ENCODE results near the gene TMED1.

The TMED1 gene

DNA sequence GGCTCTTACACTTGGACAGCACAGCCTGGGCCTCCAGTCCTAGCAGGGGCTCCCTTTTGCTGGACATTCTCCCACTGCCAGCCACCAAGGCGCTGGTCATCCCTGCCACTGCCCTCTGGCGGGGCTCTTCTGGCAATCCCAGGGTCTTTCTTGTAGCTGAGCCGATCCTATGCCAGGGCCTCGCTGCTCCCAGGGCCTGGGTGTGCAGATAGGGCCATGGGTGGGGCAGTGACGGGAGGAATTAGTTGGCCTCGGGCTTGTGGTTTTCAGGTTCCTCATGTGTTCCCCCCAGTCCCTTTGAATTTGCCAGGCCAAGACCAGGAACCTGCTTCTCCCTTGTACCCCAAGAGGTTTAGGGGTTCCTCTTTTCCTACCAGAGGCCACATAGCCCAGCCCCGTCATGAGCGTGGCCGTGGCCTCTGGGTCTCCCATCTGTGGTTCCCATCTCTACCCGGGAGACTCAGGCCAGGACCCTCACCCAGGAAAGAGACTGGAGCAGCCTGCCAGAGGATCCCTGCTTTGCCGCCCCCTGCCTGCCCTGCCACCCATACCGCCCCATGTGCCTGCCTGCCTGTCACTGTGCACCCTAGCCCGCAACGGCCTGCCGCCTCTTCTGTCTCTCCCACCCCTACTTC is 26.2 kb downstream of the TMED1 start:
- DNase-seq (ENCODE audit: low spot score), result no peak

DNA sequence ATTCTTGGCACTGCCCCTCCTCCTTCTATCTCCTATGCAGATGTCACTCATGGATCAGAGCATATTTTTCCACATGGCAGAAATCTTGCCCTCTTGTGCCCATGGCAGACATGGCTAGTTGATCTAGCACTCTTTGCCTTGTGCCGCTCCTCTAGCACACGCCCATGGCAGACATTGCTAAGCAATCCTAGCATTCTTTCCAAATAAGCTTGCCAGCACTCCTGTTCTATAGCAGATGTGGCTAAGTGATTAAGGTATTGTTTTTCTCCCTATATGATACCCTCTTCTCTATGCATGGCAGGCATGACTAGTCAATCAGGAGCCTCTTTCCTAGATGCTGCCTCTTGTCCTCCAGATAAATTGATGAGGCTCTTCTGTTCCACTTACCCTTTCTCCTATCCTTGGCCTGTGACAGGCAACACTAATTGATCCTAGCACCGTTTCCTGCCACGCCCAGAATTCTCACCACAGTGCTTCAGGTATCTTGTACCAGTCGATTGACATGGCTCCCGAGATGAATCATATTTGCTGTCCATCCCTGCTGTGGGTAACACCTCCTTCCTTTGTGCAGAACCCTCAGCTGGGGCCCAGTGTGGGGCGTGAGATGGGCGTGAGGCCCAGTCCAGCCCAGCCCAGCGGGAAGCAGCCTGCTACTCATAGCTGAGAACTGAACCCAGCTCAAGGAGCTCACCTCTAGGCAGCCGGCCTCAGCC is 26.9 kb downstream of the TMED1 start:
- no peak for DNase-seq (ENCODE audit: low spot score)

DNA sequence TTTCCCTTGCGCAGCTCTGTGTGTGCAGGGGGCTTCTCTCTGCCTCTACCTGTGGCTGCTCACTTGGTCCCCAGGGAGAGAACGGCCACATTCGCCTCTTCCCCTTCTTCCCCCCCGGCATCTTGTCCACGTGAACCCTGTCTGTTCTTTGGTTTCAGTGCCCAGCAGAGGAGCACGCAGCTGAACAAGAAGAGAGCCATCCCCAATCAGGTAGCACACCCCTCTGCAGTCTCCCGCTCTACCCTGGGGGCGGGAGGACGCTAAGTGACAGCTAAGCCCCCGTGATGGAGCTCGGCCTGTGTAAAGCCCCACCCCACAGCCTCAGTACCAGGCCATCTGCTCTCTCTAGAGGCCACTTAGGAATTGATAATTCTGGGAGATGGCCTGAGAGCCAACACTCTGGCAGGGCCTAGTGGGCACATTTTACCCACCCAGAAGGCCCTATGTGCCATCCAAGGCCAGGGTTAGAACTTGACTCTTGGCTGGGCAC is 30.2 kb downstream of the TMED1 start:
- no peak for DNase-seq (ENCODE audit: low spot score)

DNA sequence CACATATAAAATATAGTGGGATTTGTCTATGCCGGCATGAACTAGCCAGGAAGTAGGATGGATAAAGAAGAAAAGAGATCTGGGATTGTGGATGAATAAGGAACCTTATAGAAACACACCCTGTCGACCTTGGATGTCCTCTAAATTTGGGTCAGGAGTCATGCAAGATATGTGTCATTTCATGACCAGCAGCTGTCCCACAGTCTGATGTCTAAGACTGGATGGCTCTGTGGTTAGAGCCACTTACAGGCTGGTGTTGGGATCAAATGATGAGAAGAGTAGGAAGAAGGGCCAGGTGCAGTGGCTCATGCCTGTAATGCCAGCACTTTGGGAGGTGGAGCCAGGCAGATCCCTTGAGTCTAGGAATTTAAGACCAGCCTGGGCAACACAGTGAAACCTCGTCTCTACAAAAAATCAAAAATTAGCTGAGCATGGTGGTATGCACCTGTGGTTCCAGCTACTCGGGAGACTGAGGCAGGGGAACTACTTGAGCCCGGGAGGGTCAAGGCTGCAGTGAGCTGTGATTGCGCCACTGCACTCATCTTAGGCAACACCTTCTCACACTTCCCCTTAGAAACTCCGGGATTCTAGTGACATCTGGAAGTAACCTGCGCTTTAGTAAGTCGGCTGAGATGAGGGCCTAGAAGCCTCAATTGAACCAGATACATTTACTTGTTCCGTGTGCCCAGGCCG is 30.8 kb downstream of the TMED1 start:
- no peak for DNase-seq (ENCODE audit: low spot score)

DNA sequence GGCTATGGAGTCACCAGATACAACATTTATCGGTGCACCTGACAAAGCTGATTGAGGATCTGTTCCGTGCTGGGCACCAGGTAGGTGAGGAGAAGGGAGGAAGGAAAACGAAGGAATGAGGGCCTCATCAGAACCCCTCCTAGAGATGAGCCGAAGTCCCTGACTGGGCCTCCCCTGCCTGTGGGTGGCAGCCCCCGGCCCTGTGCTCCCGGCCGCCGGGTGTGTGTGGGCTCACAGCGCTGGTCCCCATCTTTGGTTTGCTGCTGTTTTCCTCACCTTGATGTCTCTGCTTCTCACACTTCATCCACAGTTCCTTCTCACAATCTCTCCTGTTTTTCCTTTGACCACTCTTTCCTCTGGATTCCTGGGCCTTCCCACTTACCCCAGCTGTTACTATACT is 32.8 kb downstream of the TMED1 start:
- no peak for DNase-seq (ENCODE audit: low spot score)

DNA sequence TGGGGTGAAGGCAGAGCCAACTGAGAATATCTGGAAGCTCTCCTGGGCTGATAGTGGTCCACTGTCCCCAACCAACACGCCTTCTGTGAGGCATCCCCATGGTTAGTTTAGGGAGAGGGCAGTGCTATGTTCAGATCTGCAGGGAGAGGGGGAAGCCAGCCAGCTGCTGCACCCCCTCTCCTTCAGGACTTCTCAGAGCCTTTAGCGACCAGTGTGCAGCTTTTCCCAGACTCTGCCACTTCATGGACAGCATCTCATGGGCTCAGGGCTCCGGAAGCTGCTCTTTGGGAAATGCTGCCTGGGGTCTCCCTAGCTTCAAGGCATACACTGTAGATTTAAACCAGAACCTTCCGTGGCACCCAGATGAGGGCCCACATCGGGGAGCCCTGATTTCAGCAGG is 33.5 kb downstream of the TMED1 start:
- no peak for DNase-seq (ENCODE audit: low spot score)

DNA sequence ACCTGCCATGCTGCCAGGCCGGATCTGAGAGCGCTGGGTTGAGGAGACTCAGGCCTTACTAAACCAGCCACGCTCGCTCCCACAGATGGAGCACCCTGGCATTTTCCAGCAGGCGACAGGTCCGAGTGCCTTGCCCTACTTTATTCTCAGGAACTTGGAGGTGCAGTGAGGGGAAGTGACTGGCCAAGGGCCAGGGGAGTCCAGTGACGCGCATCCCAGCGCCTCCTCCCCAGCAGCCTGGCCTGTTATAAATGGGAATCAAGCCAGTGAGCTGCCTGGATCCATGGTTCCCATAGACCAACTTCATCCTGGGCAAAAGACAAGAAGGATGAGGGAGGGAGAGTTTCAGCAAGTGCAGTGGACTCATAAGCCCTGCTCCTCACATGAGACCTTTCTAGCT is 35.5 kb downstream of the TMED1 start:
- DNase-seq (ENCODE audit: low spot score), result no peak

DNA sequence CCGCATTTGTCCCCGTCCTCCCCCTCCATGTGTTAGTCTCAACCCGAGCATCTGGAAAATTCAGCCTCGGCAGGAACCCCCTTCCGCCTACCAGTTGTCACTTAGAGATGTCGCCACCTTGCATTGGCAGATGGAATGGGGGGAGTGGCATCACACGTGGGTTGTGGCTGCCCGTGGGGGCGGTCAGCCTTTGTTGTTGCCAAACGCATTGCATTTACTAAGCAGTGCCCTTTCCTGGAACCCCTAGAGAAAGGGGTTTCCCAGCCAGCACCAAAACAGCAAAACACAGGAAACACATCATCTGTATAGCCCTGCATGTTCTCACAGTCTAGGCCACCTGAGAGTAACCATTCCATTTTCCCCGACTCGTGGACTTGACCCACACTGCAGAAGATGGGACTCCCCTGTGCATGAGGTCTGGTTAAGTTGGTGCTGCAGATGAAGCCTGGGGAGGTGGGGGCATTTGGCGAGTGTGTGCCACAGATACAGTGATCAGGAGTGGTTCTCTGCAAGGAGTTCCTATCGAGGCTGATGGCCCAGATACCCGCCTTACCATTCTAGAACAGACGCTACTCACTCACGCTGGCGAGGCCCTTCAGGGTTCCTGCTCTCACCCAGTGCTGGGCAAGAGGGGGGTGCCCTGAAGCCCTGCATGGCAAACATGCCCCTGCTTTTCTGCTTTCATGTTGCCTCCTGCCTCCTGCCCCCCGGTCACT is 38.3 kb downstream of the TMED1 start:
- DNase-seq (ENCODE audit: low spot score), result no peak

DNA sequence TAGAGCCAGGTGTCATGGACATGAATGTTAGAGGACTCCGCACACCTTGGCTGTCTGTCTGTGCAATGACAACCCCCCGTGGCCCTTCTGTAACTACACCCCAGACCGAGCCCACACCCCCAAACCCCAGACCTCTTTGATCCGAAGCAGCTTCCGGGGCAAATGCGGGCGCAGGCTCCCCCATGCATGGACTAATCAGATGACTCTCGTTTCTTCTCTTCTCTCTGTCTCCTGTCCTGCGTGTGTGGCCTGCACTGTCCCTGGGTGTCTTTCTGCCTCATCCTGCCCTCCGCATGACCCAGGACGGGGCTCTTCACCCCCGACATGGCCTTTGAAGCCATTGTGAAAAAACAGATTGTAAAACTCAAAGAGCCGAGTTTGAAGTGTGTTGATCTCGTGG is 38.9 kb downstream of the TMED1 start:
- no peak for DNase-seq (ENCODE audit: low spot score)

DNA sequence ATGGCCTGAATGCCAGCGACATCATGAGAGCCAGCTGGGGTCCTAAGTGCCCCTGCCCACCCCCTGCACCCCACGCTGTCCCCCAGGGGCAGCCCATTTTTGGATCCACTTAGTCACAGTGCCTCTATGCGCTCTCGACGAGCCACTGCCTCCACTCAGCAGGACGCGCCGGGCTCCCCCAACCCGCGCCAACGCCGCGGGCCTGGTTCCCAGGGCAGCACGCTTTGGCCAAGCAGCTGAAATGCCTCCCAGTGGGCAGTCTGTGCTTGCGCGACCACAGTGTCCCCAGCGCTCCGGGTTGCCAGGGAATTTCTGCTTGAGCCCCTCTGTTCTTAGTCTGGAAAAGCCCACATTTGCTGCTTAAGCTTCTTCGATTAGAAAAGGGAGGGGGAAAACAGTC is 39.4 kb downstream of the TMED1 start:
- DNase-seq (ENCODE audit: low spot score), result no peak

DNA sequence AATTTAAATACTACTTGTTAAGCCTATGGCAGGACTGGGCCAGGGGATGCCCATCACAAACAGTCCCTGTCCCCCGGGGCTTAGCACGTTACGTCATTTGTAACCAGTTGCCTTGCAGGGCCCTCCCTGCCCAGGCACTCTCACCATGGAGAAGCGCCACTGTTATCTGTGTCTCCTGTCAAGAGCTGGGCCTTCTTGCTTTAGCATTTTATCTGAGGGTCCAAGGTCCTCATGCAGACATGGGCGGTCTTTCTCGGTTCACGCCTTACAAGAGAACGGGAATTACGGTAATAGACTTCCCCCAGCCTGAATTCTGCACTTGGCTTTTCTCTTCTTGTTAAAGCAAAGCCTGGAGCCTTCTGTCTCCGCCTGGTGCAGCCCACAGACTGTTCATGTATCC is 46.1 kb downstream of the TMED1 start:
- DNase-seq (ENCODE audit: low spot score), result no peak

DNA sequence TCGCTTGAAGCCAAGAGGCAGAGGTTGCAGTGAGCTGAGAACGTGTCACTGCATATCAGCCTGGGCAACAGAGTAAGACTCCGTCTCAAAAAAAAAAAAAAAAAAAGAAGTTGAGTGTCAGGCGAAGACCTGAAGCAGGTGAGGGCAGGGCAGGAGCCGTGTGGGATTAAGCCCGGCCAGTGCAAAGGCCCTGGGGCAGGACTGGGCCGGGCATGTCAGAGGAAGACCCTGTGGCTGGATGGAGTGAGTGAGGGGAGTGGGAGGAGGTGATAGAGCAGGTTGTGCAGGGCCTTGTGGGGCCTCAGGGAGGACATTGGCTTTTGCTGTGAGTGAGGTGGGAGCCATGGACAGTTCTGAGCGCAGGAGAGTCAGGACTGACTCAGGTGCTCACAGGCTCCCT is 47.9 kb downstream of the TMED1 start:
- DNase-seq (ENCODE audit: low spot score), result no peak

DNA sequence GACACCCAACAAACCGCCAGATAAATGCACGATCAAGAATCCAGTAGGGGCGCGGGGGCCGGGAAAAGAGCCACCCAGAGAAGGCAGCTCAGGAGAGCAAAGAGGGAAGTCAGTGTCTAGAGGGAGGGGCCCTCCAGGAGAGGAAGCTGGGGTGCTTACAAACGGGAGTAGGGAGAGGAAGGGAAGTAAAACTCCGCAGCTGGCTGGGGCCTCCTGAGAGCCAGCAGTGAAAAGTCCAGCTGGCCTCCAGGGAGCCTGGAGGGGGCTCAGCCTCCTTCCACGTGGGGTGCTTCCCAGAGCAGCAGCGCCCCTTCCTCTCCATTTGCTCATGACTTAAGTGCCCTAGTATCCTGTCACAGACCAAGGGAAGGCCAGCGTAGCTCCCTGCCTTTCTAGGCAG is 51.8 kb downstream of the TMED1 start:
- no peak for DNase-seq (ENCODE audit: low spot score)

DNA sequence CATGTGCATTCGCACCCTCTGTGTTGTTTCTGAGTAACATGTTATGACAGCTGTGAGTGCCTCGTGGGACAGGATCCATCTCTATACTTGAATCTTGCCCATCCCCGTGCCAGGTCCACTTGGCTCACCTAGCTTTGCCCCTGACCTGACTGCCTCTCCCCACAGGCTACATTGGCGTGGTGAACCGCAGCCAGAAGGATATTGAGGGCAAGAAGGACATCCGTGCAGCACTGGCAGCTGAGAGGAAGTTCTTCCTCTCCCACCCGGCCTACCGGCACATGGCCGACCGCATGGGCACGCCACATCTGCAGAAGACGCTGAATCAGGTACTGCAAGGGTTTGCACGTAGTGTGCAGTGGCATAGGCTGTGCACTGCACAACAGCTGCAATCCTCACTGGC is 53.2 kb downstream of the TMED1 start:
- DNase-seq (ENCODE audit: low spot score), result no peak

Measured in hepatic stellate cell (primary cell).